Cerebellar nuclear complex (tissue), 1 donor: ENCODE data around the gene DENND11.

Source experiments
- DNase-seq, 2 experiments: peaks; one replicate each; lab custom pipeline; 2025; lab: John Stamatoyannopoulos, UW

DENND11 gene, protein sequence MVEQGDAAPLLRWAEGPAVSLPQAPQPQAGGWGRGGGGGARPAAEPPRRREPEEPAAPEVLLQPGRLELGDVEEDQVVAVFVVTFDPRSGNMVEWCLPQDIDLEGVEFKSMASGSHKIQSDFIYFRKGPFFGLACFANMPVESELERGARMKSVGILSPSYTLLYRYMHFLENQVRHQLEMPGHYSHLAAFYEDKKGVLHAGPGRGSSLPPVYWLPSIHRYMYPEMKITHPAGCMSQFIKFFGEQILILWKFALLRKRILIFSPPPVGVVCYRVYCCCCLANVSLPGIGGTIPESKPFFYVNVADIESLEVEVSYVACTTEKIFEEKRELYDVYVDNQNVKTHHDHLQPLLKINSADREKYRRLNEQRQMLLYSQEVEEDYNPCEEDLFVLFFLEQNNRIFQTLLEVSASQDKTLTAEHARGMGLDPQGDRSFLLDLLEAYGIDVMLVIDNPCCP

DNA sequence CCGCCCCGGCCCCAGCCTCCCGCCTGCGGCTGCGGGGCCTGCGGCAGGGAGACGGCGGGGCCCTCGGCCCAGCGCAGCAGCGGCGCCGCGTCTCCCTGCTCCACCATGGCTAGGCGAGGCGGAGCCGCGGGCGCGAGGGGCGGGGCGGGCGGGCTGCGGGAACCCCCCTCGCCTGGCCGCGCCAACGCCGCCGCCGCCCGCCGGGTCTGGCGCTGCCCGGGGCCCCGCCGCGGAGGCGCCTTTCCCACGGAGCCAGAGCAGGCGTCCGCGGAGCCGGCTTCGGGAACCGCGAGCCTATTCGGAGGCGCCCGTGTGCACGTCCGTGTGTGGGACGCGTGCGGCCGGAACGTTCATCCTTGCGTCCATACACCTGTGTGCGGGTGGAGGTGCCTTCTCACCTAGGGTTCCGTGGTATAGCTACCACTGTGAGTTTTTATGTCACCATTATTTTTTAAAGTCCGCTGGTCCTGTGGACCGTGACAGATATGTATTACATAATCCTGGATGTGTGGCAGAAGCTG, at the start of gene DENND11:
Gene DENND11 (minus strand): TSS at position 120 of the 521 bp plus-strand sequence. CDS start 13 bp downstream, at position 107.
- no peak for DNase-seq

DNA sequence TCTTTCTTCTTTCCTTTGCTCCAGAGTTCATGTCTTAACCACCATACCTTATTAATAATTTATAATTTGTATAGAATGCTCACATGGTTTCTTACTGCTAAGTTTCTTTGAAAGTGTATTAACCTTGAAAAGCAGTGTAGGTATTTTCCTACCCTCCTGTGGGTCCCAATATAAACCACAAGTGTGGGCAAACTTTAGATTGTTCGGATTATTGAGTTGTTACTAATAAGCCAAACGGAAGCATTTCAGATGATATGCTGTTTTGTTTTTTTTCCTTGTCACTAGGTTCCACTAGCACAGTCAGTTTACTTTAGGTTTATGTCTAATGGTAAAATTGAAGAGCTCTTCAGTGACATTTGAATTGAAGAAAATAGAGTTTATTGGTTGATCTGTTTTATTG, 46.4 kb upstream of the DENND11 start:
- DNase-seq = no peak

DNA sequence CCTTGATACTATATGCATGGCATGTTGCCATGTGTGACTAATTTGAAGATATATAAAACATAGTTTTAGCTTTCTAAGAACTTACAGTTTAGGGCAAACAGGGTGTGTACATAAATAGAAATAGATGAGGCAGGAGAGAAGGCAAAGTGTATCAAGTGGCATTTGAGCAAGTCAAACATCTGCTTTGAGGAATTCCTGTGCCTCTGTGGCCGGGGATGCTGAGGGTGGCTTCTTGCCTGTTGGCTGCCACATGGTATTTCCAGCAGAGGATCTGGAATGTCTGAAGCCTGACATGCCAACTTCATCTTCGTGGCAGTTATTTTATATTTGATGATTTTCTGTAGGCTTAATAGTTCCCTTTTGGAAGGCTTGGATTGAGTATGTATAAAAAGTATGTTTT, 42.2 kb upstream of the DENND11 start:
- DNase-seq = no peak

DNA sequence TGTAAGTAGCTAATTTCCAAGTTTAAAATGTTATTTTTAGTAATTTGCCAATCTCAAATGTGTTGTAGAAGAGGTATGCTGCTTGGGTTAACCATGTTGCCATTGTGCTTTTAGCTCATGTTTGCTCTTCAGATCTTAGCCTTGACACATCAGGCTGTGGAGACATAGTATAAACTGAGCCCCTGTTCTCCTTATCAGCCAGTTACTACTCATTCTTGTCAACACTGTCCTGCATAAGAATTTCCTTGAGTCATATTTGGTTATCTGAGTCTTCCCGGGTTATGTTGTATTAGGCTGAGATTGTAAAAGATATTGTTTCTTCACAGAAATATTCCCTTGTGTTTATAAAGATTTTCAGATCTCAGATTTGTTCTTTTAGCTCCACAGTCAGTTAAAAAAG, 40.3 kb upstream of the DENND11 start:
- no peak for DNase-seq

DNA sequence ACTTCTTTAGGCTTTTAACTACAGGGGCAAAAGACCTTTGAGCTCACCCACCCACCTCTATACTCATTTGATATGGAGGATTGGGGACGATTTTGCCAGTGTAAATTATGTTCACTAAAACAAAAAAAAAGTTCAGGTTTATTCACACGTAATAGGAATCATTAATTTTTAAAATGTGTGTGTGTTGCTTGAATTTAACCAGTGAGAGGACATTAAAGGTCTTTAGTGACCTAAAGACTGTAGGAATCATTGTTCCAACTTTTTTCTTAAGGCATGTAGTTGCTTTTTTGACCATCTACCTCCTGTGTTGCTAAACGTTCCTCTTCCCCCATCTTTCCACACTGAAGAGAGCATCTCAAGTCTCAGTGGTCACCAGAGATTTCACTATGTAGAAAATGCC, 37.3 kb upstream of the DENND11 start:
- DNase-seq = no peak

DNA sequence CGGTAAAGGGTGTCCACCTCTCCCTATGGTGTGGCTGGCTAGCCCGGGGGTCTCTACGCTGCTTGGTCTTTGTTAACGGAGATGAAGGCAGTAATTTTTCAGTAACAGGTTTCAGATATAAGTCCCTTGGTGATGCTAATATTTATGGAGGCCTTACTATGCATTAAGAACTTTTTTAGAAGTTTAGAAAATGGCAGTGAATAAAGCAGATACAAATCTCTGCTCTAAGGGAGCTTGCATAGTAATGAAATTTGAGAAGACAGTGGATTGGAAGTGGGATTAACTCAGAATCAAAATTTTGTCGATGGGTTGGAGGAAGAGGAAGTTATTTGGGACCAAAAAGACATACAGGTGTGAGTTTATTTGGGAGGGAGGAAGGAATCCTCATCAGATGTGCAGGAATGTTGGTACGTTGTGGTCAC, 36.6 kb upstream of the DENND11 start:
- DNase-seq = no peak

DNA sequence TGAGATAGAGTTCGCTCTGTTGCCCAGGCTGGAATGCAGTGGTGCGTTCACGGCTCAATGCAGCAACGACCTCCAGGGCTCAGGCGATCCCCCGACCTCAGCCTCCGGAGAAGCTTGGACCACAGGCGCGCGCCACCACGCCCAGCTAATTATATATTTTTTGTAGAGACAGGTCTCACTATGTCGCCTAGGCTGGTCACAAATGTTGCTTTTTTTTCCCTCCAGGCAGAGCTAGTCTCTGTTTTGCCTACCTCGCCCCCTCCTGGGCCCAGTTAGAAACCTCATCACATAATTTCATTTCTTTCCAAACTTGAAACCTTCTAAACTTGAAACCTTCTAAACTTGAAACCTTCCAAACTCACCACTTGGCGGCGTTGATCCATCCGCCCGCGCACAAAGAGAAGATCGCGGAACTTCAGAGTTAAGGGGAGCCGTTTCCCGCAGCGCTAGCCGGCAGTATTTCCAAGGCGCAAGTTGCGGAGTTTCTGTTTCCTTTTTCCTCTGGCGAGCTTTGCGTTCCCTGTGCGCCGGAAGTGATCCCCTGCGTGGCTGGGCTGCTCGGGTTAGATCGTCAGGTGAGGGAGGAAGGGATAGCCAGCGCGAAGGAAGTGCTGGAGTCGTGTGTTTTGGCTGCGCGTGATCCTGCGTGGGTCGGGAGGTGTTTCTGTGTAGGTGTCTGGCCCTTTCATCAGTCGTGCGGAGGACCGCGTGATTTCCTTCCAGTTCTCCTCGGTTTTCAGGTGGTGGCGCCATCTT, 36.0 kb upstream of the DENND11 start, which contains the start of gene SSBP1:
Gene SSBP1 (plus strand): TSS at position 523 of the 756 bp plus-strand sequence. CDS start 809 bp downstream, outside the sequence.
- DNase-seq = peak; percentile 30 to 66

DNA sequence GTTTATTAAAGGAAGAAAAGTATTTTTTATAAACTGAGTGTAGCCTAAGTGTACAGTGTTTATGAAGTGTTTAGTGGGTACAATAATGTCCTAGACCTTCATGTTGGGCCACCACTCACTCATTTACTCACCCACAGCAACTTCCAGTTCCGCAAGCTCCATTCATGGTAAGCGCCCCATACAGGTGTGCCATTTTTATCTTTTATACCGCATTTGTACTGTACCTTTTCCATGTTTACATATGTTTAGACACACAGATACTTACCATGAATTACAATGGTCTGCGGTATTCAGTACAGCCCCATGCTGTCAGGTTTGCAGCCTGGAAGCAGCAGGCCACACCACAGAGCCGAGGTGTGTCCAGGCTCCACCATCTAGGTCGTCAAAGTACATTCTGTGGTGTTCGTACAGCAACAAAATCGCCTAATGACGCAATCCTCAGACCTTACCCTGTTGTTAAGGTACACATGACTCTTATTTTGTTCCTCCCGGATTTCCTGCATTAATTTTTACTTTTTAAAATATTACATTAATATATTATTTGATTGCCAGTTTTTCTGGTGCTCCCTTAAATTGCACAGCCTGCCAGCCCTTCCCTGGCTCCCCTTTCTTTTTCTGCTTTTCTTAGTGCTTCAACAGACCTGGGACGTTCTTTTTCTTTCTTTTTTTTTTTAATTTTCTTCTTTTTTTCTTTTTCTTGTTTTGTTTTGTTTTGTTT, 35.3 kb upstream of the DENND11 start:
- no peak for DNase-seq

DNA sequence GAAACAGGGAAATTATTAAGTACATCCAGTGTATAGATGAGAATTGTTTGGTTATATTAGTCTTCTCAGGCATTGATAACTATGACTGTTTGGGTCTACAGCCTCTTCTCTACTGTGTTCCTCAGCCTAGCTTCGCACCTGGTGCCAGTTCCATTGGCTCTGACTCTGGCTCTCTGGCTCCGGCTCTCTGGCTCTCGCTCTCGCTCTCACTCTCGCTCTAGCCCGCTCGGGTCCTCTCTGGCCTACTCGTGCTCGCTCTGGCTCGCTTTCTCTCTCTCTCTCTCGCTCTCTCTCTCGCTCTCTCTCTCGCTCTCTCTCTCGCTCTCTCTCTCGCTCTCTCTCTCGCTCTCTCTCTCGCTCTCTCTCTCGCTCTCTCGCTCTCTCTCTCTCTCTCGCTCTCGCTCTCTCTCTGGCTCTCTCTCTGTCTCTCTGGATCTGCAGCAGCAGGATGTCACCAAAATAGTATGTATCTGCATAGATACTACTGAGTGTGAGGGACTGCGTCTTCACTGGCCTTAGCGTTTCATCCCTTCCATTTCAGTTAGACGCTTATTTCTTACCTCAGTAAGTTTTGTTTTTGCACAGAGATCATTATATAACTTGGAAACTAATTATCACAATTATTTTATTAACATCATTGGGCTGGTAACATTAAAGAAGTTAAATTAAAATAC, 29.6 kb upstream of the DENND11 start:
- DNase-seq = peak in 1 of 2 experiments; percentile 4

DNA sequence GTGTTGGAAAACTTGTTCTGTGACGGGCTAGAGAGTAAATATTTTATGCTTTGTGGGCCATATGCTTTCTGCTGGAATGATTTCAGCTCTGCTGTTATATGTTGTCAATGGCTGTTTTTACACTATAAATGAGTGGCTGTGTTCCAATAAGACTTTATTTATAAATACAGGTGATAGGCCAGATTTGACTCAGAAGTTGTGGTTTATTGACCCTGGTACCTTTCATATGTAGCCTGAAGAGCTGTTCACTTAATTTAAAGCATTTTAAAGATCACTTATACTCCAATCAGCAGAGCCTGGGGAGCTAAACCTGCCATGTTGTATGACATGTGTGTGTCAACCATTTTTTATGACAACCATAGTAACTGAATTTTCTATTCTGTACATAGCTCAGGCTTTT, 27.1 kb upstream of the DENND11 start:
- no peak for DNase-seq

DNA sequence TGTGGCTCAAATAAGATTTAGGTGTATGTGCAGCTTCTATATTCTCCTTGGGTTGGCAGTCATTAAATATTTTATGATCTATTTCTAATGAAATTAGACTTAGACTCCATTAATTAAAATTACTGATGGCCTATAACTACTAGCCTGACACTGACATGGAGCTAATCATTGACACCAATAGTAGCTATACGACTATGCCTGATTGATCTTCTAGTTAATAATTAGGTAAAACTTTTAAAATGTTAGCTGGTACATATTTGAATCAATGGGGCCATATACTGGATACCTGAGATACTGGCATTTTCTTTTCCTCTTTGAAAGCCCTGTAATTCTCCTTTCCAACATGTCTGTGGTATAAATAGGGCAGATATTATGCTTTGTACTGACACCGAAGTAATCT, 20.6 kb upstream of the DENND11 start:
- no peak for DNase-seq

DNA sequence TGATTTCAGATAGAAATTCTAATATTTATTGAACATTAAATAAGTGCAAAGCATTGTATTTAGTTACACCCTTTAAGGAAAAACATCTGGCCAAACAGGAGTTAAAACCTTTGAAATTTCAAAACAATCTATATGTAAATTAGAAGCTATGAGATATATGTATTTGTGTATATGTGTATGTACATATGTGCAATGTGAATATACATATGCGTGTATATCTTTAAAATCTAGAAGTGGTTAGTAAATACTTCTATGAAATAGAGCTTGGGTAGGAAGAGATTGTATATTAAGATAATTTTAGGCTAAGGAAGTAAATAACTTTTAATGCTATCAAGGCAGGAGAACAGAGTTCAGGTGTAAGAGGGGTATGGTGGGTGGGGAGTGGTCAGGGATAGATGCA, 15.5 kb upstream of the DENND11 start:
- DNase-seq = no peak

DNA sequence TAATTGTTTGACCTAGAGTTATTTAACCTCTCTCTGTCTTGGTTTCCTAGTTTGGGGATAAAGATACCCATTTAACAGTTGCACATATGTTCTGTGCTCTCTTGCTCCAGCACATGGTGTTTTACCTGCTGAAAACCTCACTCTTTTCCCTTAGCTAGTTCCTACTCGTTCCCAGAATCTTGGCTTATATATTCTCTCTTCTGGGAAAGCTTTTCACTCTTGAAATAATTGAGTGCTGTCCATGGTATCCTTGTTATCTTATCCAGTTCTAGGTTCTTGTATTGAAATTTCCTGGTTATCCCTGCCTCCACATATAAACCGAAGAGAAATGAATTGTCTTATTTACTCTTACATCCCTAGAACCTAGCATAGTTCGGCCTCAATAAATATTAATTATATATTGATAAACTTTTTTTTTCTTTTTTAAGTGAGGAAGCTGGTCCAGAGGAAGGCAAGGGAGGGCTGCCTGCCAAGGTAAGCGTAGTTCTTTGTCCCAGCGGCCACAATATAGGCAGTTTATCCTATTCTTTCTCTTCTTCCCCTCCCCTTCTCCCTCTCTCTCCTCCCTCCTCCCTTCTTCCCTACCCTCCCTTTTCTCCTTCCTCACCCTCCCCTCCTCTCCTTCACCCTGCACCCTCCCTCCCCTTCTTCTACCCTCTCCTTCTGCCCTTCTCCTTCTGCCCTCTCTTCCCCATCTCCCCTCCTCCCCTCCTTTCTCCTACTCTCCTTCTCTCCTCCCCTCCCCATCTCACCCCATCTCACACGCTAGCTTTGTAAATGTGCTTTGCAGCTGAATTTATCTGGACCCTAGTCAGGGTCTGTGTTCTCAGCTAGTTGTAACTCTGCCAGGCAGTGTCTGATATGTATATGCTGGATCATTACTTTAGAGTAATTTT, 14.1 kb upstream of the DENND11 start:
- no peak for DNase-seq

DNA sequence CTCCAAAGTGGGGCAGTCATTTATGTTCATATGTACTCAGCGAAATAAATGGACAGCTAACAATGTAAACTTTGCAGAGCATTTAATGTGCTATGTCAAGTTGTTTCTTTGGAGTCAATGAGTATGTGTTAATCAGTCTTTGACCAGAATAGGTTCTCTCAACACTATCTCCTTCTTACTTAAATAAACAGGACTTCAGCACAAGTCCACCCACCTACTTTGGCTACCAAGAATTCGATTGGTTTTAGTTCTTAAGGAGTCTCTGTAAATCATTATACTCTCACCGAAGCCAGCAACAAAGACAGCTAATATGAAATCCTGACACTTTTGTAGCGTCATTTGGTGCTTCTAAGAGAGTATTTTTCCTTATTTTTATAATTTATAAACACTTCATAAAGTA, 13.1 kb upstream of the DENND11 start:
- DNase-seq = no peak

DNA sequence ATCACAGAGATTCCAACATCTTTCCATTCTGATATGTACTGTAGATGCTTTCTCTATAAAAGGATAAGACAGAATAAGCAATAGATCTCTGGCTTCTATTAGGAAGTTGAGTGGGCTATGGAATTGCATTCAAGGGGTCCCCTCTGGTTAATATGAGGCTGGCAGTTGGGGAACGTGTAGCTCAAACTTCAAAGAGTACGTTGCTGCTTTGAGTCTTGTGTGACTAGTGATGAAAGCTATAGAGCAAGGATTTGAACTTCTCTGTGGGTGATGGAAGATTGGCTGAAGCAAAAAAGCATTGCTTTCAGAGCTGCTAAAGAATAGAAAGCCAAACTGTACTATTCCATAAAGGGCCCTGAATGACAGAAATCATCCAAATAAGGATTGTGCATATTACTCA, 12.6 kb upstream of the DENND11 start:
- no peak for DNase-seq

DNA sequence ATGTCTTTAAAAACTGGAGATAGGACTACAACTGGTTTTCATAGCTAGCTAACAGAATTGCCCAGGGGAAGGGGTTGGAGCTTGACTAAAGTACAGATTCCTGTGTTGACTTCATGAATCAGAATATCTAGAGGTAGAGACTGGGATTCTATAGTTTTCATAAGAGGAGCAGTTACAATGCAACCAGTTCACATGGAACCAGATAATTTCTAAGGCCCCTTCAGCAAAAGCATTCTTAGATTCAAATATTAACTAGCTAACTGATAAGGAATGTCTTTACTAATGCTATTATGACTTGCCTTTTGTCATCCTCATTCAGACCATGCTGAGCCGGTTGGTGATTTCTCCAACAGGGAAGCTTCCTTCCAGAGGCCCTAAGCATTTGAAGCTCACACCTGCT, 11.9 kb upstream of the DENND11 start:
- no peak for DNase-seq

DNA sequence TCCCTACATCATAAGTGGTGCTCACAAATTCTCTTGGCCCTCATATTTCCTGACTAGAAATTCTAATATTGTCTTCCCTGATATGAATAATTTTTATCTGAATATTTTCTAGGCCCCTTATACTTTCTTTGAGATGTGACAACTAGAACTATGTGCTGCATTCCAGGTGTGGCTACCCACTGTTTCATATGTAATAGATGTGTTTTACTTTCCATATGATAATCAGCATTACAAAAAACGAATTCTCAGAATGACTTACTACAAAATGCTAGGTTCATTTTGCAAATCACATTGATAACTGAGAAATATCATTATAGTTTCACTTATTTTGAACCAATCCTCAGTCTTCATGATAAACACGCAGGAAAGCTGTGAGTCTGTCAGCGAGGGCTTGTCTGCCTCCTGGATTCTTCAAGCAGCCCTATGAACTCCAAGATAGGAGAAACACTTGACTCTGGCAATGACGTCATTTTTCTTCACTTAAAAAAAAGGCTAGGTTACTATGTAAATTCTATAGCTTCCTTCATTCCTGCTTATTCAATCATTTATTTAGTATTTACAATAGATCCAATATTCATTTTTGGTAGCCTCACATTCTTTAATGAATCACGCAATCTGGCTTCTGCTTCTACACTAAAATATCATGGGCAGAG, 10.8 kb upstream of the DENND11 start:
- DNase-seq = no peak

DNA sequence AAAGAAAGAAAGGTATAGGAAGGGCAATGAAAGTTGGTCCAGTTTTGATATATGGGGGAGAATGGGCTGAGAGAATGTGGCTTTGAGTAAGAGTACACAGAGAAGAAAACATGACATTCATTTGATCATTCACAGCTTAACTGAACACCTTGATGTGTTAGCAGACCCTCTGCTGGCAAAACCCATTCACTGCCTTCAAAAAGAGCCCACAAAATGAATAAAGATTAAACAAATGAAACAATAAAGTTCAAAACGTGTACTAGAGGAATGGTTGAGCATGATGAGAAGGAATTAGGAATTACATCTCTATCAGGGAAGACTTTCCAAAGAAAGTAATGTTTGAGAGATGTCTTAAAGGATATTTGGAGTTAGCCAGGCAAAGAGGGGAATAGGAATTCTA, 8.3 kb upstream of the DENND11 start:
- no peak for DNase-seq

DNA sequence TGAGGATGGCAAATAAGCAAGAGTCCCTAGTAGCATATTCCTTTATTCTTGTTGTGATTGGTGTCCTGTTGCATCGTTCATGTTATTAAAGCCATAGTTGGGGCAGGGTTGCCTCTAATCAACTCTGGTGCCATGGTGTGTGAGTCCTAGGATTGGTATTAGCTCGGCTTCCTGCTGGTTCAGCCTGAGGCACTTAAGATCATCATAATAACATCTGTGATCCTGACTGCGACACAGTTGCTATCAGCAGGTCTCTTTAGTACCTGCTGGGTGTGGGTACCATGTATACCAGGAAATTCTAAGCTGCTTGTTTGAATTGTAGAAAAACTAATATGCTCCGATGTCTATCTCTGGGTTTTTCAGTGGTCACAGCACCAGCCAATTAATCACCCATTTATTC, 7.8 kb upstream of the DENND11 start:
- no peak for DNase-seq

DNA sequence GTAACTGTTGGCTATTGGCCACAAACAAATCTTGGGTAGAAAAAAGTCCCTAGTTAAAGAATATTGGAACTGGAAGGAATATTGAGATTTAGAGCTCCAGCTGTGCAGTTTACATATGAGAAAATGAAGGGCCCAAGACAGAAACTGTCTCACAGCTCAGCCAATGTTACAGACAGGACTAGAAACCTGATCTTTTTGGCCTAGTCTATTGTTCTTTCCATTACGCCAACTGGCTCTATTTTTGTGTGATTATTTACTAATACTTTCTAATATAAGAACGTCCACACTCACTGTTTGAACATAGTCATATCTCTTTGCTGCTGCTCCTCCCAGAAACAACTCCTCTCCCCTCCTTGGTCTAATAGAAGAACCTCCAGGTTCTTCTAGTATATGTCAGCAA, 7.4 kb upstream of the DENND11 start:
- no peak for DNase-seq
